ENCODE results near the gene GPR12. TPM values are rescaled to one million over a fixed set of nuclear protein-coding genes. Genes with fewer than 3 reads are reported as not detected.

GPR12 gene
- polyA plus RNA-seq, 1 donor from 2014 or later, result 6.7 TPM

DNA sequence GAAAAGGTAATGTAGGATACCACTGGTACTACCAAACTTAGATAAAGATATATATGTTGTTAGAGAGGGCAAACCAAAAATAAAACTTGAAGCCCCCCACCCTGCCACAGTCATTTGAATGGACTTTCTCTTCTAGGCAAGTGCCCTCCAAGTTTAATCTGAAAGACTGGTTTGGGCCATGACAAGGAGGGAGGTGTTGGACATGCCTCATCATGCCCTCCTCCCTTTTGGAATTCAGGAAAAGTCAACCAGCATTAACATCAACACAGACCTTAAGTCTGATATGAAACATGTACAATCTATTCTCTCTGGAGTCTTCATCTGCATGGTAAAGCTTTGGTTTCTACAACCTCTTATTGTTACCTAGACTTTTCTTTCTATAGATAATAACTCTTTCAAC lies 46.3 kb upstream of the GPR12 start:
- no peaks in the 10 kb centered on the region for H3K9me2 ChIP-seq (ENCODE audit: insufficient read depth, low read length)
- no peaks in the 10 kb centered on the region for H3K79me2 ChIP-seq (replicated peaks; ENCODE audit: insufficient read depth, low read length)
- H3K4me2 ChIP-seq (ENCODE audit: low read length), result no peak overlapping the region
- no peaks in the 10 kb centered on the region for H3K9me3 ChIP-seq (ENCODE audit: low read length)
- no peaks in the 10 kb centered on the region for H3K27me3 ChIP-seq (ENCODE audit: insufficient read depth, low read depth, low read length)
- H3K36me3 ChIP-seq (ENCODE audit: insufficient read depth, low read length), result no peaks in the 10 kb centered on the region
- H3K27ac ChIP-seq (ENCODE audit: low read length), result no peak overlapping the region
- H3K4me3 ChIP-seq (ENCODE audit: low read length), result no peak overlapping the region
- no peak overlapping the region for H3K9ac ChIP-seq (ENCODE audit: low read length)
- no peaks in the 10 kb centered on the region for H4K20me1 ChIP-seq (ENCODE audit: insufficient read depth)
- TF ChIP-seq EP300 (conservative IDR thresholded peaks at IDR 0.05; ENCODE audit: poor library complexity, severe bottlenecking), result no peak
- TF ChIP-seq, protein P1, sequence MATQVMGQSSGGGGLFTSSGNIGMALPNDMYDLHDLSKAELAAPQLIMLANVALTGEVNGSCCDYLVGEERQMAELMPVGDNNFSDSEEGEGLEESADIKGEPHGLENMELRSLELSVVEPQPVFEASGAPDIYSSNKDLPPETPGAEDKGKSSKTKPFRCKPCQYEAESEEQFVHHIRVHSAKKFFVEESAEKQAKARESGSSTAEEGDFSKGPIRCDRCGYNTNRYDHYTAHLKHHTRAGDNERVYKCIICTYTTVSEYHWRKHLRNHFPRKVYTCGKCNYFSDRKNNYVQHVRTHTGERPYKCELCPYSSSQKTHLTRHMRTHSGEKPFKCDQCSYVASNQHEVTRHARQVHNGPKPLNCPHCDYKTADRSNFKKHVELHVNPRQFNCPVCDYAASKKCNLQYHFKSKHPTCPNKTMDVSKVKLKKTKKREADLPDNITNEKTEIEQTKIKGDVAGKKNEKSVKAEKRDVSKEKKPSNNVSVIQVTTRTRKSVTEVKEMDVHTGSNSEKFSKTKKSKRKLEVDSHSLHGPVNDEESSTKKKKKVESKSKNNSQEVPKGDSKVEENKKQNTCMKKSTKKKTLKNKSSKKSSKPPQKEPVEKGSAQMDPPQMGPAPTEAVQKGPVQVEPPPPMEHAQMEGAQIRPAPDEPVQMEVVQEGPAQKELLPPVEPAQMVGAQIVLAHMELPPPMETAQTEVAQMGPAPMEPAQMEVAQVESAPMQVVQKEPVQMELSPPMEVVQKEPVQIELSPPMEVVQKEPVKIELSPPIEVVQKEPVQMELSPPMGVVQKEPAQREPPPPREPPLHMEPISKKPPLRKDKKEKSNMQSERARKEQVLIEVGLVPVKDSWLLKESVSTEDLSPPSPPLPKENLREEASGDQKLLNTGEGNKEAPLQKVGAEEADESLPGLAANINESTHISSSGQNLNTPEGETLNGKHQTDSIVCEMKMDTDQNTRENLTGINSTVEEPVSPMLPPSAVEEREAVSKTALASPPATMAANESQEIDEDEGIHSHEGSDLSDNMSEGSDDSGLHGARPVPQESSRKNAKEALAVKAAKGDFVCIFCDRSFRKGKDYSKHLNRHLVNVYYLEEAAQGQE (IDR thresholded peaks at IDR 0.05; ENCODE audit: borderline replicate concordance), result no peak
- no peak for TF ChIP-seq POLR2AphosphoS5 (IDR thresholded peaks at IDR 0.05)
- no peak for TF ChIP-seq EZH2 (IDR thresholded peaks at IDR 0.05; ENCODE audit: borderline replicate concordance, insufficient read depth, low read length, poor library complexity, severe bottlenecking)
- no peak for TF ChIP-seq RAD21 (conservative IDR thresholded peaks at IDR 0.05)
- no peak for TF ChIP-seq MXI1 (conservative IDR thresholded peaks at IDR 0.05; ENCODE audit: poor library complexity, severe bottlenecking)
- no peak for TF ChIP-seq CTCF (IDR thresholded peaks at IDR 0.05; ENCODE audit: poor library complexity, severe bottlenecking)
- no peak for TF ChIP-seq SMC3 (conservative IDR thresholded peaks at IDR 0.05; ENCODE audit: poor library complexity)
- no peak for TF ChIP-seq TAF1 (IDR thresholded peaks at IDR 0.05; ENCODE audit: low read depth)
- no peaks in the 10 kb centered on the region for H3F3A ChIP-seq (ENCODE audit: insufficient read depth, low read length, poor library complexity, severe bottlenecking)
- H2AFZ ChIP-seq (ENCODE audit: low read depth, low read length), result no peak overlapping the region

- no peaks in the 10 kb centered on the region for H3K9me3 ChIP-seq (ENCODE audit: low read length)
- H3K27me3 ChIP-seq (ENCODE audit: insufficient read depth, low read depth, low read length), result no peaks in the 10 kb centered on the region
- no peak overlapping the region for H3K27ac ChIP-seq (ENCODE audit: low read length)
- no peaks in the 10 kb centered on the region for H3K9me2 ChIP-seq (ENCODE audit: insufficient read depth, low read length)
- no peaks in the 10 kb centered on the region for H4K20me1 ChIP-seq (ENCODE audit: insufficient read depth)
- no peak overlapping the region for H3K4me2 ChIP-seq (ENCODE audit: low read length)
- H3K4me3 ChIP-seq (ENCODE audit: low read length), result no peak overlapping the region
- no peak overlapping the region for H2AFZ ChIP-seq (ENCODE audit: low read depth, low read length)
- no peaks in the 10 kb centered on the region for H3K79me2 ChIP-seq (replicated peaks; ENCODE audit: insufficient read depth, low read length)
- H3F3A ChIP-seq (ENCODE audit: insufficient read depth, low read length, poor library complexity, severe bottlenecking), result no peaks in the 10 kb centered on the region
- H3K36me3 ChIP-seq (ENCODE audit: insufficient read depth, low read length), result no peaks in the 10 kb centered on the region
- TF ChIP-seq MXI1 (conservative IDR thresholded peaks at IDR 0.05; ENCODE audit: poor library complexity, severe bottlenecking), result no peak
- TF ChIP-seq CTCF (IDR thresholded peaks at IDR 0.05; ENCODE audit: poor library complexity, severe bottlenecking), result no peak
- no peak for TF ChIP-seq POLR2AphosphoS5 (IDR thresholded peaks at IDR 0.05)
- TF ChIP-seq EP300 (conservative IDR thresholded peaks at IDR 0.05; ENCODE audit: poor library complexity, severe bottlenecking), result no peak
- TF ChIP-seq, protein P1 (IDR thresholded peaks at IDR 0.05; ENCODE audit: borderline replicate concordance), result no peak
- no peak for TF ChIP-seq EZH2 (IDR thresholded peaks at IDR 0.05; ENCODE audit: borderline replicate concordance, insufficient read depth, low read length, poor library complexity, severe bottlenecking)
- no peak for TF ChIP-seq SMC3 (conservative IDR thresholded peaks at IDR 0.05; ENCODE audit: poor library complexity)
- no peak for TF ChIP-seq RAD21 (conservative IDR thresholded peaks at IDR 0.05)
- no peak for TF ChIP-seq TAF1 (IDR thresholded peaks at IDR 0.05; ENCODE audit: low read depth)
- H3K9ac ChIP-seq (ENCODE audit: low read length), result no peak overlapping the region
These were observed 27.4 kb upstream of the GPR12 start for GRCh38 chr13:26787961-26788360.
